ENCODE results near the gene SMIM44. TPM values are rescaled to one million over a fixed set of nuclear protein-coding genes. Genes with fewer than 3 reads are reported as not detected.

SMIM44 gene
- polyA plus RNA-seq, 1 donor (not counting 4 experiments of a cell fraction or from before 2014, with no cell fraction given), result not detected

DNA sequence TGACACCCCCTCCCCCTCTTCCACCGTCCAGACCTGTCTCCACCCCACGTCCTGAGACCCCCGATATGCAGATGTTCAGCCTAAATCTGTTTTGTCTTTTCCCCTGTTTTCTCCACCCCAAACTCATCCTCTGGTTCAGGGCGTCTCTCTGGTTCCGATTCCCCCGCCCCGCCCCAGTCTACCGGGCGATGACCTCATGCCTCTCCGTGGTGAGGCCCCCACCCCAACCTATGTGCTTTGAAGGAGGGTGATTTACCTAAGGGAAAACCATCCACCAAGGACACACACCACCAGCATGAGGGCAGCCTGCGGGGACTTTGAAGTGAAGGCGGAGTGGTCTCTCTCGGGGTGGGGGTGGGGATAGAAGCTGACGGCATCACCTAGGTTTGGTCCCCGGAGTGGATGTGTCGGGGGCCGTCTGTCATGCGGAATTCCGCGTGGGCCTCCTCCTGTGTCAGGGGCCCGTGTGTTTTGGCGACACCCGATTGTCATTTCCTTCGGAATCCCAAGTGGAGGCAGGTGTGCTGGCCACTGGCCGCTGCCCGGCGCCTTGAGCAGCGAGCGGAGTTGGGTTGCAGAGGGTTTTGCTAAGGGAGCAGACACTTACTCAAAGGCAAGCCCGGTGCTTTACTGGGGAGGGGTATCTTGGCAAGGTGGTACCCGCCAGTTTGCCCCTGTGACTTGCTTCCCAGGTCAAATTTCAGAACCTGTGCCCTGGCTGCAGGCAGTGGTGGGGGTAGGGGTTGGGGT lies 24.3 kb upstream of the SMIM44 start:
- peaks cover 18% of the 10 kb centered on the region for H4K20me1 ChIP-seq (ENCODE audit: control insufficient read depth, extremely low read depth, insufficient read depth, low read length)
- peak overlapping the region; percentile 94 for H3K4me2 ChIP-seq (ENCODE audit: control insufficient read depth, extremely low read depth, insufficient read depth, low read depth, low read length)
- H3K27ac ChIP-seq (ENCODE audit: control insufficient read depth, insufficient read depth, low read length), result peak overlapping the region; percentile 97
- TF ChIP-seq, protein P1, sequence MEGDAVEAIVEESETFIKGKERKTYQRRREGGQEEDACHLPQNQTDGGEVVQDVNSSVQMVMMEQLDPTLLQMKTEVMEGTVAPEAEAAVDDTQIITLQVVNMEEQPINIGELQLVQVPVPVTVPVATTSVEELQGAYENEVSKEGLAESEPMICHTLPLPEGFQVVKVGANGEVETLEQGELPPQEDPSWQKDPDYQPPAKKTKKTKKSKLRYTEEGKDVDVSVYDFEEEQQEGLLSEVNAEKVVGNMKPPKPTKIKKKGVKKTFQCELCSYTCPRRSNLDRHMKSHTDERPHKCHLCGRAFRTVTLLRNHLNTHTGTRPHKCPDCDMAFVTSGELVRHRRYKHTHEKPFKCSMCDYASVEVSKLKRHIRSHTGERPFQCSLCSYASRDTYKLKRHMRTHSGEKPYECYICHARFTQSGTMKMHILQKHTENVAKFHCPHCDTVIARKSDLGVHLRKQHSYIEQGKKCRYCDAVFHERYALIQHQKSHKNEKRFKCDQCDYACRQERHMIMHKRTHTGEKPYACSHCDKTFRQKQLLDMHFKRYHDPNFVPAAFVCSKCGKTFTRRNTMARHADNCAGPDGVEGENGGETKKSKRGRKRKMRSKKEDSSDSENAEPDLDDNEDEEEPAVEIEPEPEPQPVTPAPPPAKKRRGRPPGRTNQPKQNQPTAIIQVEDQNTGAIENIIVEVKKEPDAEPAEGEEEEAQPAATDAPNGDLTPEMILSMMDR (optimal IDR thresholded peaks at IDR 0.05 in 1 of 3, IDR thresholded peaks at IDR 0.05 in 1 of 3, conservative IDR thresholded peaks at IDR 0.05 in 1 of 3; ENCODE audit: extremely low read depth in 1 of 3, insufficient read depth in 2 of 3, low read length in 3 of 3), result no peak
- no peak for TF ChIP-seq EZH2 (IDR thresholded peaks at IDR 0.05; ENCODE audit: low read length)
- H3K4me3 ChIP-seq (ENCODE audit: control insufficient read depth in 2 of 3, extremely low read depth in 1 of 3, insufficient read depth in 2 of 3, low read depth in 1 of 3, low read length in 3 of 3), result peak overlapping the region; percentile 80 to 87 (median 82)
- DNase-seq (ENCODE audit: low read depth, low spot score) (no peak), FAIRE-seq (no peak)
- dilution Hi-C loops (cut with MboI; ENCODE audit: extremely low pct_ligation_motif_present, low sequenced_read_pairs), result no loop called here
- no peaks in the 10 kb centered on the region for H3K27me3 ChIP-seq (ENCODE audit: control insufficient read depth, extremely low read depth, insufficient read depth, low read length)
- peaks cover 25% of the 10 kb centered on the region for H3K4me1 ChIP-seq (ENCODE audit: control insufficient read depth, extremely low read depth, insufficient read depth, low read length)
- H3K9ac ChIP-seq (ENCODE audit: control insufficient read depth, extremely low read depth, insufficient read depth, low read length), result peak overlapping the region; percentile 91
- H3K79me2 ChIP-seq (ENCODE audit: control insufficient read depth, insufficient read depth, low read length), result peaks cover 60% of the 10 kb centered on the region
- peaks cover 8% of the 10 kb centered on the region for H3K9me1 ChIP-seq (ENCODE audit: control insufficient read depth, extremely low read depth, insufficient read depth, low read length)
- H2AFZ ChIP-seq (ENCODE audit: control insufficient read depth, low read length), result peak overlapping the region; percentile 4
- H3K36me3 ChIP-seq (ENCODE audit: control insufficient read depth in 2 of 2, extremely low read depth in 1 of 2, insufficient read depth in 2 of 2, low read length in 2 of 2), result peaks cover 16 to 21% of the 10 kb centered on the region in 2 experiments
- no peaks in the 10 kb centered on the region for H3K9me3 ChIP-seq (ENCODE audit: control insufficient read depth, low read depth, low read length)

DNA sequence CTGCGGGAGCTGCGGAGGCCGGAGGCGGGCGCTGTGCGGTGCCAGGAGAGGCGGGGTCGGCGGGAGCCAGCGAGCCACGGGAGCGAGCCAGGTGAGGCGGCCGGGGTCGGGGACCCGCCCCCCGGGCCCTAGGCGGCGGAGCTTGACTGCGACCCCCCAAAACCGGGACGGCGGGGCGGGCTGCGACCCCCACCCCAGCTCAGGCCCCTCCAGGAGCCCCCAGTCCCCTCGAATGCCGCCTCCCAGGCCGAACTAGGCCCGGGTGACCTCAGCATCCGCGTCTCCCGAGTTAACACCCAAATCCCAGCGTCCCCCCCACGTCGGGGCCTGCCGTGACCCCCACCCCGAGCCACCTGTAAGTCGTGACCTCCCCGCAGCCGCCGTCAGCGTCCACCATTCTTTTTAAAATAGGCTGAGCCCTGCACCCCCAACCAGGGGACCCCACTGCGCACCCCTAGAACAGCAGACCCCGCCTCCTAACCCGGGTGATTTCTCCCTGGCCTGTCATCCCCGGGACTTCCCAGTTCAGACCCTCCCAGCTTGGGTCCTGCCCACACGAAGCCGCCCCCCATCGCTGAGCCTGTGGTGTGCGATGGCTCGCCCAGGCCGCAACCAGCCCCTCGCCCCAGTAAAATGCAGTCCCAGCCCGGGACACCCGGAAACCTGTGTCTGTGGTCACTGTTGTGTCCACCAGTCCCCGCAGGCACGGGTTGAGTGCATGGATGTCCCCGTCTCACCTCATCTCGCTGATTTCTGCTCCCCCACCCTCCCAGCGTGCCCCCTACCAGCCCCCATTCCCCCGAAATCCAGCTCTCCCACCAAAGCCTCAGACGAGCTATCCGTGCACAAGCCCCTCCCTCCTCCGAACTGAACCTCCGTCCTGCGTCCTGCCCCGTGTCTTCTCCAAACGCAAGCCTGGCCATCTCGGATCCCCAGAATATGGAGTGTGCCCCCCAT lies 23.4 kb upstream of the SMIM44 start:
- peaks cover 10 to 14% of the 10 kb centered on the region in 2 experiments for H3K36me3 ChIP-seq (ENCODE audit: control insufficient read depth in 2 of 2, extremely low read depth in 1 of 2, insufficient read depth in 2 of 2, low read length in 2 of 2)
- peak overlapping the region; percentile 80 to 87 (median 82) for H3K4me3 ChIP-seq (ENCODE audit: control insufficient read depth in 2 of 3, extremely low read depth in 1 of 3, insufficient read depth in 2 of 3, low read depth in 1 of 3, low read length in 3 of 3)
- H3K9me1 ChIP-seq (ENCODE audit: control insufficient read depth, extremely low read depth, insufficient read depth, low read length), result peaks cover 6% of the 10 kb centered on the region
- peak overlapping the region; percentile 94 for H3K4me2 ChIP-seq (ENCODE audit: control insufficient read depth, extremely low read depth, insufficient read depth, low read depth, low read length)
- H3K27me3 ChIP-seq (ENCODE audit: control insufficient read depth, extremely low read depth, insufficient read depth, low read length), result no peaks in the 10 kb centered on the region
- H2AFZ ChIP-seq (ENCODE audit: control insufficient read depth, low read length), result peak overlapping the region; percentile 4
- H3K4me1 ChIP-seq (ENCODE audit: control insufficient read depth, extremely low read depth, insufficient read depth, low read length), result peaks cover 25% of the 10 kb centered on the region
- no peaks in the 10 kb centered on the region for H3K9me3 ChIP-seq (ENCODE audit: control insufficient read depth, low read depth, low read length)
- peak overlapping the region; percentile 97 for H3K27ac ChIP-seq (ENCODE audit: control insufficient read depth, insufficient read depth, low read length)
- dilution Hi-C loops (cut with MboI; ENCODE audit: extremely low pct_ligation_motif_present, low sequenced_read_pairs), result no loop called here
- DNase-seq (ENCODE audit: low read depth, low spot score) (no peak), FAIRE-seq (no peak)
- TF ChIP-seq, protein P1 (optimal IDR thresholded peaks at IDR 0.05 in 1 of 3, IDR thresholded peaks at IDR 0.05 in 1 of 3, conservative IDR thresholded peaks at IDR 0.05 in 1 of 3; ENCODE audit: extremely low read depth in 1 of 3, insufficient read depth in 2 of 3, low read length in 3 of 3), result no peak
- TF ChIP-seq EZH2 (IDR thresholded peaks at IDR 0.05; ENCODE audit: low read length), result no peak
- H3K9ac ChIP-seq (ENCODE audit: control insufficient read depth, extremely low read depth, insufficient read depth, low read length), result peak overlapping the region; percentile 91
- H3K79me2 ChIP-seq (ENCODE audit: control insufficient read depth, insufficient read depth, low read length), result peaks cover 51% of the 10 kb centered on the region
- peaks cover 11% of the 10 kb centered on the region for H4K20me1 ChIP-seq (ENCODE audit: control insufficient read depth, extremely low read depth, insufficient read depth, low read length)
